OCI-LY7 (cell line): Measurements from ENCODE around the gene ITGB8. TPM values are rescaled to one million over a fixed set of nuclear protein-coding genes. Genes with fewer than 3 reads are reported as not detected.

Source experiments
- BruUV-seq: library from RNA; stranded (reverse); fragments of 400-500 nt; replicated peaks from 2 replicates; lab custom pipeline; 2021; lab: Mats Ljungman, UMichigan
- CTCF ChIA-PET: fragments of 300-600 bp; sonication (Branson Sonifier 250); formaldehyde crosslinking; loops from one replicate; lab custom pipeline; 2022; ENCODE audit warnings: antibody characterized with exemption; ENCODE audit not compliant: unreplicated experiment; lab: Charles Lee
- POLR2A ChIA-PET: fragments of 300-600 bp; sonication (Branson Sonifier 250); formaldehyde crosslinking; loops from one replicate; lab custom pipeline; 2022; ENCODE audit warnings: antibody characterized with exemption; lab: Charles Lee
- DNase-seq: peaks from one replicate; pipeline ENCODE4 v3.0.0-alpha.2; 2015; ENCODE audit warnings: low spot score
- H2AFZ ChIP-seq: fragments of 200-600 bp; sonication (generic), shearing (Covaris generic); 2 replicates; pipeline ENCODE4 v1.6.1; 2014; ENCODE audit warnings: mild to moderate bottlenecking, antibody characterized with exemption, low read length, moderate library complexity
- H3K27ac ChIP-seq: fragments of 200-600 bp; sonication (generic); 2 replicates; pipeline ENCODE4 v1.5.1; 2014; ENCODE audit warnings: mixed run types, low read depth, mild to moderate bottlenecking, moderate library complexity, low read length, inconsistent platforms; ENCODE audit not compliant: poor library complexity, severe bottlenecking
- H3K36me3 ChIP-seq: fragments of 200-600 bp; sonication (generic); 2 replicates; pipeline ENCODE4 v1.6.1; 2014; ENCODE audit warnings: mild to moderate bottlenecking, antibody characterized with exemption, low read length, moderate library complexity, mixed read lengths; ENCODE audit not compliant: insufficient read depth
- H3K4me1 ChIP-seq: fragments of 200-600 bp; sonication (generic); 2 replicates; pipeline ENCODE4 v1.5.1; 2014; ENCODE audit warnings: mild to moderate bottlenecking, low read length; ENCODE audit not compliant: insufficient read depth, poor library complexity, severe bottlenecking
- H3K4me2 ChIP-seq: fragments of 200-600 bp; sonication (generic); 2 replicates; pipeline ENCODE4 v1.6.1; 2014; ENCODE audit warnings: mild to moderate bottlenecking, low read length
- H3K4me3 ChIP-seq: fragments of 200-600 bp; sonication (generic); 2 replicates; pipeline ENCODE4 v1.5.1; 2014; ENCODE audit warnings: mild to moderate bottlenecking, low read depth, low read length; ENCODE audit not compliant: poor library complexity, severe bottlenecking
- H3K79me2 ChIP-seq: fragments of 200-600 bp; sonication (generic); 2 replicates; pipeline ENCODE4 v1.6.1; 2016; ENCODE audit warnings: low read depth, mild to moderate bottlenecking, low read length, moderate library complexity, mixed read lengths; ENCODE audit not compliant: insufficient read depth
- H3K9me2 ChIP-seq: fragments of 200-600 bp; sonication (generic); 2 replicates; pipeline ENCODE4 v1.6.1; 2016; ENCODE audit warnings: mild to moderate bottlenecking, low read length, mixed read lengths; ENCODE audit not compliant: insufficient read depth
- H3K9me3 ChIP-seq: fragments of 200-600 bp; sonication (generic); 2 replicates; pipeline ENCODE4 v1.6.1; 2014; ENCODE audit warnings: mild to moderate bottlenecking, mixed run types, low read length, mixed read lengths
- H4K20me1 ChIP-seq: fragments of 200-600 bp; sonication (generic); 2 replicates; pipeline ENCODE4 v1.6.1; 2014; ENCODE audit warnings: mild to moderate bottlenecking, antibody characterized with exemption, low read length, moderate library complexity, mixed read lengths; ENCODE audit not compliant: insufficient read depth
- EZH2phosphoT487 ChIP-seq: fragments of 200-600 bp; sonication (generic); IDR thresholded peaks from 2 replicates; pipeline ENCODE4 v1.6.1; 2018; ENCODE audit warnings: low read depth, borderline replicate concordance, mild to moderate bottlenecking, mixed run types, antibody characterized with exemption, low read length, moderate library complexity, mixed read lengths
- intact Hi-C: fragments of 100-400 bp; cut with micrococcal nuclease; formaldehyde crosslinking; loops from one replicate; pipeline ENCODE4 v1.10.0; 2022; ENCODE audit not compliant: unreplicated experiment
- total RNA-seq, 2 experiments: library from RNA; depleted of rRNA in 1 of 2; stranded (reverse); fragments of >200 nt in 1 of 2; shearing (Covaris generic) in 1 of 2; gene quantifications; 2 replicates each; pipeline ENCODE4 v1.2.3, GENCODE V29; 2014 to 2022
- TF ChIP-seq, protein P1 (sequence below): fragments of 200-600 bp; sonication (generic); conservative IDR thresholded peaks from 2 replicates; pipeline ENCODE4 v1.5.1; 2014; ENCODE audit warnings: mild to moderate bottlenecking, antibody characterized with exemption, low read length, moderate library complexity, mixed read lengths

Gene ITGB8
- total RNA-seq, 2 experiments from 2014 or later: not detected

DNA sequence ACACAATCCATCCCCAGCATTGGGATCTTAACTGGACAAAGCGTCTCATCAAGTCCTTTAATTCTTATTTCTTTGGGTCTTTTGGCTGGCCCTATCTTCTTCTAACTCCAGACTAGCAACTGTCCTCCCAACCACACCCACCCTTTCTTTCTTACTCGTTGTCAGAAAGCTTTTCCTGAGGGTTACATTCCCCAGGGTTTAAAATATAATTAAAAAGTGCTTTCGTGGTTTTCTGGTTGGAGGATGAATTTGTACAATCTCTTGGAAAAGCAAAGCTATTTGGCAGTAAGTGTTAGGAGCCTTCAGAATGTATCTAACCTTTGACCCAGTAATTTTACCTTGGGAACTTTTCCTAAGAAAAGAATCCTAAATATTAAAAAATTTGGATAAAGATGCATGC is 10.4 kb upstream of the ITGB8 start:
- Histone ChIP-seq H2AFZ (no peak overlapping the region), H4K20me1 (no peaks in the 10 kb centered on the region), H3K79me2 (no peaks in the 10 kb centered on the region), H3K27ac (no peak overlapping the region), H3K4me1 (no peaks in the 10 kb centered on the region), H3K4me3 (no peak overlapping the region), H3K9me3 (no peaks in the 10 kb centered on the region), H3K9me2 (no peaks in the 10 kb centered on the region), H3K36me3 (no peaks in the 10 kb centered on the region), H3K4me2 (no peak overlapping the region)
- CTCF ChIA-PET: interaction anchor here (0.6 kb wide), 1 partner anchor 28 kb away, joined by 4 read pairs; no protein-coding TSS in a partner anchor
- DNase-seq: no peak
- TF ChIP-seq, protein P1, sequence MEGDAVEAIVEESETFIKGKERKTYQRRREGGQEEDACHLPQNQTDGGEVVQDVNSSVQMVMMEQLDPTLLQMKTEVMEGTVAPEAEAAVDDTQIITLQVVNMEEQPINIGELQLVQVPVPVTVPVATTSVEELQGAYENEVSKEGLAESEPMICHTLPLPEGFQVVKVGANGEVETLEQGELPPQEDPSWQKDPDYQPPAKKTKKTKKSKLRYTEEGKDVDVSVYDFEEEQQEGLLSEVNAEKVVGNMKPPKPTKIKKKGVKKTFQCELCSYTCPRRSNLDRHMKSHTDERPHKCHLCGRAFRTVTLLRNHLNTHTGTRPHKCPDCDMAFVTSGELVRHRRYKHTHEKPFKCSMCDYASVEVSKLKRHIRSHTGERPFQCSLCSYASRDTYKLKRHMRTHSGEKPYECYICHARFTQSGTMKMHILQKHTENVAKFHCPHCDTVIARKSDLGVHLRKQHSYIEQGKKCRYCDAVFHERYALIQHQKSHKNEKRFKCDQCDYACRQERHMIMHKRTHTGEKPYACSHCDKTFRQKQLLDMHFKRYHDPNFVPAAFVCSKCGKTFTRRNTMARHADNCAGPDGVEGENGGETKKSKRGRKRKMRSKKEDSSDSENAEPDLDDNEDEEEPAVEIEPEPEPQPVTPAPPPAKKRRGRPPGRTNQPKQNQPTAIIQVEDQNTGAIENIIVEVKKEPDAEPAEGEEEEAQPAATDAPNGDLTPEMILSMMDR: no peak
- TF ChIP-seq EZH2phosphoT487: no peak
- intact Hi-C loops: no loop called here
- POLR2A ChIA-PET: interaction anchor here (0.6 to 0.8 kb wide), 3 partner anchors 11 to 53 kb away, joined by 3 read pairs; partner anchors contain the start of gene ITGB8
- BruUV-seq: no TSS peak

DNA sequence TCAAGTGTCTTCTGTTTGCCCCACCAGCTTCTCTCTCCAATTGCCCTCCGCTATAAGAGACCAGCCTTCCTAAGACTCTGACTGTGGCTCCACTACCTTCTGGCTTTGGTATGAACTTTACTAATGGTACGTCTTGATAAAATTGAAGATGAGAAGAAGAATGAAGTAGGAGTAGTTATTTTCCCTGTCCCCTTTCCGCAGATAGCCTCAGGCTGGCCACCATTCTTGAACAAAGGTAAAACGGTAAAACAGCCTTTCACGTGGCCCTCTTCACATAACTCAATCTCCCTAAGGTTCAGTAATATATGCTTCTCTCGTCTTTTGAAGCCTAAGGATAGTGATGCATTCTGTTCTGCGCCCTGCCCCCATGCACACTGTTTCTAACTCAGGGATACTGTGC is 9.9 kb upstream of the ITGB8 start:
- Histone ChIP-seq H3K9me2 (no peaks in the 10 kb centered on the region), H3K36me3 (no peaks in the 10 kb centered on the region), H3K4me3 (no peak overlapping the region), H3K4me1 (no peaks in the 10 kb centered on the region), H3K4me2 (no peak overlapping the region), H4K20me1 (no peaks in the 10 kb centered on the region), H2AFZ (no peak overlapping the region), H3K9me3 (no peaks in the 10 kb centered on the region), H3K27ac (no peak overlapping the region), H3K79me2 (no peaks in the 10 kb centered on the region)
- no TSS peak for BruUV-seq
- ChIA-PET CTCF (interaction anchor here (0.6 kb wide), 1 partner anchor 28 kb away, joined by 4 read pairs; no protein-coding TSS in a partner anchor), POLR2A (interaction anchor here (0.6 to 0.8 kb wide), 3 partner anchors 10 to 53 kb away, joined by 3 read pairs; partner anchors contain the start of gene ITGB8)
- no peak for TF ChIP-seq EZH2phosphoT487
- TF ChIP-seq, protein P1: no peak
- DNase-seq: no peak
- intact Hi-C loops: no loop called here

DNA sequence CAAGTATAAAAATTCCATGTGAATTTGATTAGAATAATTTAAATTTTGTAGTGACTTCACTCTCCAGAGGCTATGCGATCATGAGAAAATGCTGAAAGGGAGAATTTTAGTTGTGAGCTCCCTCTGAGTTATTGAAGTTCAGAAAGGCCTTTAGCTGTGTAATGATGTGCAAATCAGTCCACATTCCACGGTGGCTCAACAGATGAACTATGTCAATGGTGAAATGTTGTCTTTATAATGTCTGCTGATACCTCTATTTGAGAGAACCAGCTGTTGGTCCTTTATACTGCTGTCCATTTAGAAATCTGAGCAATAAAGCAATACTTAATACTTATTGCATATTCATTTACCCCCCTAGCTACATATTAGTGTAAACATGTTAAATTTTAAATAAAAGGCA is 7.1 kb upstream of the ITGB8 start:
- TF ChIP-seq, protein P1: no peak
- TF ChIP-seq EZH2phosphoT487: no peak
- no peak overlapping the region for H3K4me2 ChIP-seq
- H3K27ac ChIP-seq: no peak overlapping the region
- no peaks in the 10 kb centered on the region for H4K20me1 ChIP-seq
- H3K4me3 ChIP-seq: no peak overlapping the region
- no peaks in the 10 kb centered on the region for H3K4me1 ChIP-seq
- ChIA-PET CTCF (no interaction called here), POLR2A (interaction anchor here (1.0 kb wide), 1 partner anchor 14 kb away, joined by 3 read pairs; no protein-coding TSS in a partner anchor)
- no peaks in the 10 kb centered on the region for H3K79me2 ChIP-seq
- no peak for DNase-seq
- H3K9me3 ChIP-seq: no peaks in the 10 kb centered on the region
- intact Hi-C loops: no loop called here
- no TSS peak for BruUV-seq
- no peak overlapping the region for H2AFZ ChIP-seq
- H3K9me2 ChIP-seq: no peaks in the 10 kb centered on the region
- H3K36me3 ChIP-seq: no peaks in the 10 kb centered on the region
